HG02981 (cell line): ENCODE results near the gene CPNE1.

Source experiments
- ATAC-seq: cut with Tn5 transposase; IDR thresholded peaks from one replicate; pipeline ENCODE4 v1.9.1; 2021; ENCODE audit warnings: mild to moderate bottlenecking, moderate library complexity; ENCODE audit not compliant: unreplicated experiment

Gene CPNE1

DNA sequence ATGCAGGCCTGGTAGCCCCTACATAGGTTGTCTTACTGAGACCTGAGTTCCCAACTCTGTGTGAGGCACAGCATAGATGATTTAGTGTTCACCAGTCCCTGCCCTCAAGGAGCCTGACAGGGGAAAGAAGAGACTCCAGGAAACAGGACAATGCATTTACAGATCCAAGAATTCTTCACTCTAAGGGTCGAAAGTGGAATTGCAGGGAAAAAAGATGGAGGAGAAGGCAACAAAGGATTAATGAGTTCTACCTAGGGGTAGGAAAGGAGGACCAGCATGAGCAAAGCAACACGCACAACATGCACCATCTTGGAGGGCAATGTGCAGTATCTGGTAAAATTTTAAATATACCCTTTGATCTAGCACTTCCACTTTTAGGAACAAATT lies 43.1 kb downstream of the CPNE1 start:
- no peak for ATAC-seq

DNA sequence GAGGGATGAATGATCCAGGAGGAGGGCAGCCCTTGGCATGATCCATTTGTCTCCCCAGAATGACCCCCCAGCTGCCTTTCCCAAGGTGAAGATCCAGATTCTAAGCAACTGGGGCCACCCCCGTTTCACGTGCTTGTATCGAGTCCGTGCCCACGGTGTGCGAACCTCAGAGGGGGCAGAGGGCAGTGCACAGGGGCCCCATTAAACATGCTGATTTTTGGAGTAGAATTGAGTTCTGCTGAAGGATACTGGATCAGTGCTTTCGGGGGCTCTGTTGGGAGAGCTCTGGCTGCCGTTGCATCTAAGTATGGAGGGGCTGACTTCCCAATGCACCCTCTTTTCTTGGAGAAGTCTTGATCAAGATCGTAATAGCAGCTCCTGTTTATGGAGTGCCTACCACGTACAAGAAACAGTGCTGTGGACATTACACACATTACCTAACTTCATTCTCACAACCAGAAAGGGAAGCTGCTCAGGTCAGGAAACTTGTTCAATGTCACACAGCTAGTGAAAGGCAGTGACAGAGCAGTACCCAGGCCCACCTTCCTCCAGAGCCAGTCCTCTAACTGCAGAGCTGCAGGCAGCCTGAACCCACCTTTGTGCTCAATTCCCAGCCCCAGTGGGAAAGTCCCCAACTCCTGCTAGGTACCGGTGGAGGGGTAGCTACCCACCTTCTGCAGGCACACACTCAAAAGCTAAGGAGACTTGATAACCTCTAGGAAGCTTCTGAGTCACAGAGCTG lies 43.7 kb downstream of the CPNE1 start:
- no peak for ATAC-seq

DNA sequence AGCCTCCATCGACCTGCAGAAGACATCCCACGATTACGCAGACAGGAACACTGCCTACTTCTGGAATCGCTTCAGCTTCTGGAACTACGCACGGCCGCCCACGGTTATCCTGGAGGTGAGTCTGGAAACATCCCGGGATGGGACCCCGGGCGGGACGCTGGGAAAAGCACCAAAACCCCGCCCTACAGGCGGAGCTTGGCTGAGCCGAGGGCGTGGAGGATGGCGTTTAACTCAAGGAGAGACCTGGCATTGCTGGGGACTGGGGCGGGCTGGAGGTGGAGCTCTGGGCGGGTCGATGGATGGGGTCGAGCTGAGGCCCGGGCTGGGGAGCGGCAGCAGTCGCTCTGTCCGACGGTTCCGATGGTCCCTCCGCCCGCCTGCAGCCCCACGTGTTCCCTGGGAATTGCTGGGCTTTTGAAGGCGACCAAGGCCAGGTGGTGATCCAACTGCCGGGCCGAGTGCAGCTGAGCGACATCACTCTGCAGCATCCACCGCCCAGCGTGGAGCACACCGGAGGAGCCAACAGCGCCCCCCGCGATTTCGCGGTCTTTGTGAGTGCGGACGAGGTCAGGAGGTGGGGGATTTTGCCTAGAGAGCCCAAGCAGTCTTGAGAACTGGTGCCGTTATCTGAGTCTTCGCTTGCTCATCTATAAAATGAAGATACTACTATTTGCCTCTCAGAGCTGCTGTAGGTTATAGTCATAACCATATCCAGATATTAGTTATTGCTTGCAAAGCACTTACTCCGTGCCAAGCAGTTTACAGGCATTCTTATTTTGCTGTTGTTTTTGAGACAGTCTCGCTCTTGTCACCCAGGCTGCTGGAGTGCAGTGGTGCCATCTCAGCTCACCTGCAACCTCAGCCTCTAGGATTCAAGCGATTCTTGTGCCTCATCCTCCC lies 45.3 kb downstream of the CPNE1 start:
- no peak for ATAC-seq

DNA sequence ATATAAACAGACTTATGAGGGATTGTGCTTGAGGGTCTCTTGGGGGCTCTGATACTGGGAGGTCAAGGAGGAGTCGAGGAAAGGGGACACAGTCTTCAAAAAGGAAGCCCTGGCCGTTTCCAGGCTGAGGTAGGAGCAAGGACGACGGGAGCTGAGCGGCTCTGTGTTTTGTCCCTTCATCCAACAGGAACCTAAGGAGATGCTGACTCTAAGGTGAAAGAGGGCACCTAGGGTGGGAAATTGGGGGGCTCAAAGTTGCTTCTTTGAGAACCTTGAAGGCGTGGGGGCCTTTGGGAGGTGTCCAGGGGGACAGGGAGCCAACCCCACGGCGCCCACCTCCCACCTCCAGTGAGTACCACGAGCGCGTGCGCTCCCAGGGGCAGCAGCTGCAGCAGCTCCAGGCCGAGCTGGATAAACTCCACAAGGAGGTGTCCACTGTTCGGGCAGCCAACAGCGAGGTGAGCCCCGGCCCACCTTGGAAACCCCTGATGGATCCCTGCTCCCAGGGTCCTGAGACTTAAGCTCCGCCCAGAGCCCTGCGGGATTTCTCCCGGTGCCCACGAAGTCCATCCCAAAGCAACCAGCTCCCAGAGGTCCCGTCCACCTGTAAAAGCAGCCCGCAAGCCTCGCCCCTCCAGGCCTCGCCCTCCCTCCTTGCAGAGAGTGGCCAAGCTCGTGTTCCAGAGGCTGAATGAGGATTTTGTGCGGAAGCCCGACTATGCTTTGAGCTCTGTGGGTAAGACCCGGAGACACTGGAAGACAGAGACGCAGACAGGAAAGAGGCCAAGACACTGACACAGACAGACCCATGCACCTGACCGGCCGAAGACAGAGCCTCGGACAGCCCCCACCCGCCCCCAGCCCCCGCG lies 46.2 kb downstream of the CPNE1 start:
- no peak for ATAC-seq

DNA sequence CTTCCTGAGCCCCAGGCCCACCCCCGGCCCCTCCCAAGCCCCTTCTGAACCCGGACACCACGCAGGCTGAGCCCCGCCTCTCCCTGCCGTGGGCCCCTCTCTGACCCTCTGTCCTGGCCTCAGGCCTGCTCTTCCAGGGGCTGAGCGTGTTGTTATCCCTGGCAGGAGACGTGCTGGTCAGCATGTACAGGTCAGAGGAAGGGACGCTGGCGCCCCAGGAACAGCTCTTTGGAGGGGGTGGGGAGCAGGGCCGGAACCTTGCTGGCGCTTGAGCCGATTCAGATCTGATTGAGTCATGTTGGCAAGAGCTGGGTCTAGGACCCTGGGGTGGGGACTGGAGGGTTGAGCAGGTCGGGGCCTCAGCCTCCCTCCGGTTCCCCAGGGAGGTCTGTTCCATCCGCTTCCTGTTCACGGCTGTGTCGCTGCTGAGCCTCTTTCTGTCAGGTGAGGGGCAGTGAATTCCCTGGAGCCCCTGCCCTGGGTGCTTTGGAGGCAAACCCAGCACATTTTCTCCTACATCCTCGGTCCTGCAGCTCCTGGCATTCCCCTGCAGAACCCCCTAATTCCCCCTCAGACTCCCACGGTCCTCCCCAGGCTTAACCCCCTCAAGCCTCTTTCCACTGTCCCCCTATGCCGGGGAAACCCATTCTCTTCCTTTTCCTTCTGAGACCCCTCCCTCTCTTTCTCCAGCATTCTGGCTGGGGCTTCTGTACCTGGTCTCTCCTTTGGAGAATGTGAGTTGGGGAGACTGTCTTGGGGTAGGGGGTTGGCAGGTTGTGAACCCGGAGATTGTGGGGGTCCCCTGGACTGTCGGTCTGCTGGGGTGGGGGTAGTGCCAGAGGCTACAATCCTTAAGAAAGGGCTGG lies 47.1 kb downstream of the CPNE1 start:
- ATAC-seq = no peak

DNA sequence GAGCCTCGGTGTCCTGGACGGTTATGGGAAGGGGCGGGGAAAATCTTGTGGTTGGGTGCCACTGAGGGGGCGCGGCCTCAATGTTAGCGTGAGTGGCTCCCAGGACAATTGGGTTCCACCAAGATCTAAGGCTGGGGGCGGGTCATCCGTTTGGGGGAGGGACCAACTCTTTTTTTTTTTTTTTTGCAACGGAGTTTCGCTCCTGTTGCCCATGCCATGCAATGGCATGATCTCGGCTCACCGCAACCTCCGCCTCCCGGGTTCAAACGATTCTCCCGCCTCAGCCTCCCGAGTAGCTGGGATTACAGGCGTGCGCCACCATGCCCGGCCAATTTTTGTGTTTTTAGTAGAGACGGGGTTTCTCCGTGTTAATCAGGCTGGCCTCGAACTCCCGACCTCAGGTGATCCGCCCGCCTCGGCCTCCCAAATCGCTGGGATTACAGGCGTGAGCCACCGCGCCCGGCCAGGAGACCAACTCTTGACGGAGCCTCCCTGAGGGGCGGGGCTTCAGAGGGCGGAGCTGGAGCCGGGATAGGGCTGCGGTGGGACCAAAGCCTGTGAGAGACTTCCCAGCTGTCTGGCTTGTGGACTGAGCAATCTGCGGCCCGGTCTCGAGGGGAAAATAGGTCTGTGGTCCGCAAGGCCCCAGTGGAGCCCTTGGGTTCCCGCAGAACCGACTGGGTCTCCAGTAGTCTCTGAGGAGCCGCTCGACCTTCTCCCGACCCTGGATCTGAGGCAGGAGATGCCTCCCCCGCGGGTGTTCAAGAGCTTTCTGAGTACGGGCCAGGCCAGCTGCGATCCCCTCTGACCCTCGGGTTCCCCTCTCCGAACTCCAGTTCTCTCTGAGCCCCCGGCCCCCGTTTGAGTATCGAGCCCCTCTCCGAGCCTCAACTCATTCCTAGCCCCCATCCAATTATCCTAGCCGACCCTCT lies 48.0 kb downstream of the CPNE1 start:
- no peak for ATAC-seq

DNA sequence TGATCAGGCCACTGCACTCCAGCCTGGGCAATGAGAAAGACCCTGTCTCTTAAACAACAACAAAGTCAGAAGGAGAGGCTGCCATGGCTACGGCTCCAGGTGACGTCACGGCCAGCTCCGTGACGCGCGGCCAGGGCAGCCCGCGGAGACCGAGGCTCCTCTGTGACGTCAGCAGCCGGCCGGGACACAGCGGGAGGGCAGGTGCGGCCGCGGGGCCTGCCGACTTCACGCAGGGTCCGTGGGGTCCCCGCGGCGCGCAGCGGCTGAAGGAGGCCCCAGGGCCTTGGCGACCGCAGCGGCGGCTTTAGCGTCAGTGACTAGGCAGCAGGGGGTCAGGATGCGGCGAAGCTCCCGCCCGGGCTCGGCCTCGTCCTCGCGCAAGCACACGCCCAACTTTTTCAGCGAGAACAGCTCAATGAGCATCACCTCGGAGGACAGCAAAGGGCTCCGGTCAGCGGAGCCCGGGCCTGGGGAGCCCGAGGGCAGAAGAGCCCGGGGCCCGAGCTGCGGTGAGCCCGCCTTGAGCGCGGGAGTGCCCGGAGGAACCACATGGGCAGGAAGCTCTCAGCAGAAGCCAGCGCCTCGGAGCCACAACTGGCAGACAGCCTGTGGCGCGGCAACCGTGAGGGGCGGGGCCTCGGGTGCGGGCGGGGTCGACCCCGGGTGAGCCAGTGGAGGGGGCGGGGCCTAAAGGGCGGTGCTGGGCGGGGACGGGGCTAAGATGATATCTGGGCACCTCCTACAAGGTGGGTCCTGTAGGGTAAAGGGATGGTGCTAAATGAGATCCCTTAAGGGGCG lies 48.8 kb downstream of the CPNE1 start, which contains the start of gene SPAG4:
Gene SPAG4, plus strand, starts transcription at position 163 of the 798 bp plus-strand sequence. Its CDS starts 175 bp downstream, at position 338.
- ATAC-seq = peak; percentile 78

DNA sequence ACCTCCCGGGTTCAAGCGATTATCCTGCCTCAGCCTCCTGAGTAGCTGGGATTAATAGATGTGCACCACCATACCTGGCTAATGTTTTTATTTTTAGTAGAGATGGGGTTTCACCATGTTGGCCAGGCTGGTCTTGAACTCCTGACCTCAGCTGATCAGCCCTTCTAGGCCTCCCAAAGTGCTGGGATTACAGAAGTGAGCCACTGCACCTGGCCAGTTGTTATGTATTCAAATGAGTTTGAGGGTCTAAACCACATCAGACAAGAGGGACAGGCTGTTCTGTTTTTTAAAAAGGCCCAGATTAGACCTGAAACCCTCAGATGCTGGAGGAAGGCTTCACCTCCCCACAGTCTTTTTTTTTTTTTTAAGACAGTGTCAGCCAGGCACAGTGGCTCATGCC lies 53.2 kb downstream of the CPNE1 start:
- no peak for ATAC-seq

DNA sequence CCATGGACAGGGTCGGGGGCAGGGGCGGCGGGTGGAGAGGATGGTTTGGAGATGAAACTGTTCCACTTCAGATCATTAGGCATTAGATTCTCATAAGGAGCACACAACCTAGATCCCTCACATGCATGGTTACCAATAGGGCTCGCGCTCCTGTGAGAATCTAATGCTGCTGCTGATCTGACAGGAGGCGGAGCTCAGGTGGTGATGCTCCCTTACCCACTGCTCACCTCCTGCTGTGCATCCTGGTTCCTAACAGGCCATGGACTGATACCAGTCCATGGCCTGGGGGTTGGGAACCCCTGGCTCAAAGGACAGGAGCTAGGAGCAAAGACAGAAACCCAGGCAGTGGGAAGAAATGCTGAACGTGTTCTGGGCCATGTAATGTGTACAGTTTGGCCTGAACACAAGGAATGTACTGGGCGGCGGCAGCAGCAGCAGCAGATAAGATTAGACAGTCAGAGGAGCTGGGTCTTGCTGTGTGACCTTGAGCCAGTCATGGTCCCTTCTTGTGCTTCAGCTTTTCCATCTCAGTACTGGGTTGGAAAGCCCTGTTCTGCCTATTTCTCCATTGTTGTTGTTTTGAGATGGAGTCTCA lies 53.8 kb downstream of the CPNE1 start:
- no peak for ATAC-seq

DNA sequence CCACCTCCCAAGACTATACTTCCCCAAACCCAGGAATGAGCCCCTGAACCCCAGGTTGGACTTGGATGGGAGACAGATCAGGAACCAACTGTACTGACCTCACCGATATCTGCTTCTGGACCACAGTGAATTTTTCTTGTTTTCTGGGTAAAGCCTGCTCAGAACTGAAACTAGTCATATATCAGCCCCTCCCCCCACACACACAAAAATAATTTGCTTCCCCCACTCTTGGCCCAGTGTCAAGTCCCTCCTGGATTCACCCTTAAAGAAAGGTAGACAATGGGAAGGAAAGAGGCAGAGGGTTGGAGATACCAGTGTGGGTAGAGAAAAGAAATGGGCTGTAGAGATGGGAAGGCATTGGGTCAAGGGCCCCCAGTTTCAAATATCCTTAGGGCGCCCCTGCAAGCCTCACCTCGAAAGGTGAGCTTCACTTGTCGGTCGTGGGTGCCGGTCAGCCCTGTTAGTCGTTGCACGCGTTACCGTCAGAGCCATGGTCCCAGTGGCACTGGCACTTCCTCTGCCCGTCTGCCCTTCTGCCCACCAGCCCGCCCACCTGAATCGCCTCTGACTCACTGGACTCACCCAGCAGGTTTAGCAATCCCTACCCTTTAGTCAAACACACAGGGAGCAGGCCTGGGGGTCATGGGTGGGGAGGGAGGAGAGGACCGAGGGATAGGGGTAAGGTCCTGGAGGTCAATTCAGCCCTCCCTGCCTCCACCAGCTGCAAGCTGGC lies 57.5 kb downstream of the CPNE1 start:
- ATAC-seq = no peak

DNA sequence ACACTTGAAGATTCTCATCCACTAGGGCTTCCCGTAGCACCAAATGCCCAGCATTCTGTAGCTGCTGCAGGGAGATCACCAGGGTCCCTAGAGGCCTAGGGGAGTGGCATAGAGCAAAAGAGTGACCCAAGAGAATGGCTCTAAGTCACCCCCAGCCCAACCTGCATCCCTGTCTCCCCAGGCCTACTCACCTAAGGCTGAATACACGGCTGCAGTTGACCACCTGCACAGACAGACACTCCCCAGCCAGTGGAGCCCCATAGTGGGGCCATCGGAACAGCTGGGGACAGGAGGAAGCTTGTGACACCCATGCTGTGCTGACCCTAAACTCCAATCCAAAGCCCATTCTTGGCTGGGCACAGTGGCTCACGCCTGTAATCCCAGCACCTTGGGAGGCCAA lies 58.6 kb downstream of the CPNE1 start:
- ATAC-seq = no peak

DNA sequence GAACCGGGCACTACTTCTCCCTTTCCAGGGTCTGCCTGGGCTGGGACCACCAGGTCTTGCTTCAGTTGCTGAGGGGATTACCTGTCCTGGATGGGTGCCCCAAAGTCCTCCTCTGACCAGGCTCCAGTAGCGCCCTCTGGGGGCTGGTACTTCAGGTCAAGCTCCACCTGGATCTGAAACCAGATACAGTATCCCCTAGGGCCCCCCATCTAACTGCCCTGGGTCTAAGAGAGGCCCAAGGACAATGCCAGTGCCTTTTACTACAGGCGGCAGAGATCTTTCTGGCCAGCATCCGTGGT lies 60.3 kb downstream of the CPNE1 start:
- ATAC-seq = no peak

DNA sequence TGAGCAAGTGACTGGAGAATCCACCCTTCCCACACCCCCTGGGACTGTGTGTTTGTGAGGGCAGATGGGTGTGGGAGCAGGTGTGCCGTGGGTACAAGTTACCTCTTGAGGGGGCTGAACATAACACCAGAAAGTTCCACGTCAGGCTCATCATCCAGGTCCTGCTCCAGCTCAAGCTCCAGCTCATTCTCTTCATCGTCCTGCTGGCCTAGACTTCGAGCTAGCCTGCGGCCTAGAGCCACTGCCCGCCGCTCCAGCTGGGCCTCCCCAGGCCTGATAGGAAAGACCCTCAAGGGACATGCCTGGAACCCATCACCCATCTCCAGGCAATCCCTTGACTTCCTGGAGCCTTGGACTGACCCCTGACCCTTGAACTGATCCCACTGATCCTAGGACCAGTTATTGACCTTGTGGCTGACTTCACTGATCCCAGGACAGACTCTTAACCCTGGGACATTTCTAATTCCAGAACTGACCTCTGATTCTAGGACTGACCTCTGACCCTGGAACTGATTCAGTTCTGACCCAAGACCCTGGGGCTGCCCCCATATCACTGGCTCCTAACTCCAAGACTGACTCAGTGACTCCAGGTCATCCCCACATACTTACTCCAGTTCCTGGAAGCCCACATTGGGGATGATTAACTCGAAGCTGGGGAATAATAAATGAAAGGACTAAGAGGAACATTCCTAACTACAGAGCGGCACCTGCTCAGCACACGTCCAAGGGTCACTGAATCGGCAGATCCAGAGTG lies 60.8 kb downstream of the CPNE1 start:
- ATAC-seq = no peak

DNA sequence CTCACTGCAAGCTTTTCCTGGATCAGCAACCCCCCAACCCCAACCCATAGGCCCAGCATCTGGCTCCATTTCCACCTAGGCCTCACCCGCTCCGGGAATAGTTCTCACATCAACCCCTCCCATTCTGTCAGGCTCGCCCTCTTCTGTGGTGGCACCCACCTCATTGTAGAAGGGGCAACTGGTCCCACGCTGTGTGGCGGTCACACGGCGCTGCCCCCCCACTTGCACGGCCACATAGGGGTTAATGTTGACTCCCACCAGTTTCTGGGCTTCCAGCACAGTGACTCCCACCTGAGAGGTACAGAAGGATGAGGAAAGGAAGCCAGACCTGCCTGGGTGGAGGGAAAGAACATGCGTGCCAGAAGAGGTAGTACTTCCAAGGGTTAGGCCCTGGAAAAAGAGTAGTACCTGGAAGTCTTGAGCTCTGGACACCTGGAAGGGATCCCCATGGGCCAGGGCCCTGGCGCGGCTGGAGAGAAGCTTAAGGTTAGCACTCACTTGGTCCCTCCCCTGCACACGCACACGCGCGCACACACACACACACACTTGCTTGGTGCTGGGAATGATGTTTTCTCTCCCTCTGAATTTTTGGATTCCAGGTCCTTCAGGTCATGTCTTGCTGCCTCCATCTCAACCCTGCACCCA lies 61.7 kb downstream of the CPNE1 start:
- no peak for ATAC-seq

DNA sequence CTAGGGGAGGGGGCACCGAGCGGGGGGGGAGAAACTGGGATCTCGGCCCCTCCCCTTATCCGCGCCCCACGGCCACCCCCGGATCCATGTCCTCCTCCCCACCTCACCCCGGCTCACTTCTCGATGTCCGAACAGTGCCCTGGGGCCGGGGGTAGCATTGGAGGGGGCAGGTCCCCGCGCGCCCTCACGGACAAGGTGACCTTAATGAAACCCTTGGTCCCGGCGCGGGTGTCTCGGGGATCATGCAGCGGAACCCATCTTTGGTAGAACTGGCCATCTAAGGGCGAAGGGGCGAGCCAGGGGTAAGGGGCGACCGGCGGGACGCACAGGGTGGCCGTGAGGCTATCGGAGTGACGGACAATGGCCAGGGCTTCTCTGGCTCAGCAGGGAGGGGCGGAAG lies 62.7 kb downstream of the CPNE1 start:
- no peak for ATAC-seq
